Sigmoid colon (tissue), 3 donors: ENCODE data around the gene PARP4.

Experiments used
- CTCF ChIP-seq, 4 experiments: fragments of 450-650 bp in 3 of 4; fragments of 200-600 bp in 1 of 4; IDR thresholded peaks; one replicate each; pipeline ENCODE4 v1.5.1; 2016 to 2019; ENCODE audit warnings: antibody characterized with exemption in 4 of 4, mild to moderate bottlenecking in 3 of 4, moderate library complexity in 2 of 4
- POLR2A ChIP-seq, 2 donors: fragments of 450-650 bp; IDR thresholded peaks; one replicate each; pipeline ENCODE4 v1.6.1; 2016; ENCODE audit warnings: antibody characterized with exemption in 2 of 2, mild to moderate bottlenecking in 2 of 2, moderate library complexity in 2 of 2

GRCh38 chr13:24407844-24408243 lies 104.7 kb downstream of the PARP4 start:
- TF ChIP-seq CTCF (IDR thresholded peaks at IDR 0.05), result no peak
- no peak for TF ChIP-seq POLR2A (IDR thresholded peaks at IDR 0.05)
